Endometrial microvascular endothelial cells (primary cell): ENCODE measurements around the gene IMPG1. TPM values are rescaled to one million over a fixed set of nuclear protein-coding genes. Genes with fewer than 3 reads are reported as not detected.

Experiments
- in situ Hi-C: cut with HindIII; loops from 2 replicates; pipeline ENCODE4 v1.10.0; 2017; ENCODE audit warnings: low sequenced_read_pairs, low pct_unique_long_range_greater_than_20kb; ENCODE audit errors: inconsistent ontology term
- total RNA-seq: library from RNA; depleted of rRNA; stranded (reverse); fragments of >200 nt; gene quantifications from one replicate; pipeline ENCODE4 v1.2.3, GENCODE V29; 2015; ENCODE audit errors: inconsistent ontology term

Gene IMPG1
- total RNA-seq, 1 donor from 2014 or later, result not detected

- in situ Hi-C loops, result no loop called here
Observed at GRCh38 chr6:75963569-75963968, 108.9 kb downstream of the IMPG1 start.

DNA sequence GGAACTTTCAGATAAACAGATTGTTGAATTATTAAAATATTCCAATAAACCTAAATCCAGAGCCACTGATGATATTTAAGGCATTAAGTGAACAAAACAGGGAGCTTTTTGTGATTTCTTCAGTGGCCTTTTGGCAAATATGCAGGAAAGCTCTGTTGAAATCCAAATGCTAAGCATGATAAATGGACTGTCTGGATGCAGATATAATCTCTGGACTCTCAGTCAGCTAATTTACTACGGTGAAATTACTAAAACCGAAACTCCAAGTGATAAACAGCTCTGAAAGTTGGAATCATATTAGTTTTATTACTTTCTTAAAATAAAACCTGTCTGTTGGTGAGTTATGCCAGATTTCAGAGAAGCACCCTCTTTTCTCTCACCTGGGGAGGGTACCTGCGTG lies 120.3 kb downstream of the IMPG1 start:
- in situ Hi-C loops, result no loop called here

DNA sequence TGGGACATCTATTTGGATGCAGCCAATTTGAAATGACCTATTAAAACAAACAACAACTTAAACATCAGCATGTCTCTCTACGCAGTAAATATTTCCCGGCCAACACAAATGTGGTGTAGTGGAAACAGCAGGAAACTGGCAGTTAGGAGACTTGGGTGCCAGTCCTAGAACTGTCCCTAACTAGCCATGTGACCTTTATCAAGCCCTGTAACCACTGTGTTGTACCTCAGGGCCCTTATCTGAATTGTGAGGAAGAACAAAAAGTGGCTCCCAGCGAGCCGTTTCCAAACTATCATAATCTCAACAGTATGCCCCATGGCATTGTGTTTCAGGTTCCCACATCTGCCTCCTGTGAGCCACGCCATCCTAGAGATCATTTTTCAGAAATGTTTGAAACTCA lies 124.5 kb downstream of the IMPG1 start:
- in situ Hi-C loops, result no loop called here

- in situ Hi-C loops, result no loop called here
Observed at GRCh38 chr6:75946146-75946831, 126.2 kb downstream of the IMPG1 start.

- in situ Hi-C loops, result no loop called here
Observed at GRCh38 chr6:75943381-75943780, 129.1 kb downstream of the IMPG1 start.

- in situ Hi-C loops, result no loop called here
Observed at GRCh38 chr6:75941509-75941908, 131.0 kb downstream of the IMPG1 start.

GRCh38 chr6:75940564-75940963 lies 131.9 kb downstream of the IMPG1 start:
- in situ Hi-C loops, result no loop called here

- in situ Hi-C loops, result no loop called here
Observed at GRCh38 chr6:75937846-75938245, 134.6 kb downstream of the IMPG1 start.

GRCh38 chr6:75936682-75937081 lies 135.8 kb downstream of the IMPG1 start:
- in situ Hi-C loops, result no loop called here

- in situ Hi-C loops, result no loop called here
Observed at GRCh38 chr6:75935473-75935793, 137.0 kb downstream of the IMPG1 start.

DNA sequence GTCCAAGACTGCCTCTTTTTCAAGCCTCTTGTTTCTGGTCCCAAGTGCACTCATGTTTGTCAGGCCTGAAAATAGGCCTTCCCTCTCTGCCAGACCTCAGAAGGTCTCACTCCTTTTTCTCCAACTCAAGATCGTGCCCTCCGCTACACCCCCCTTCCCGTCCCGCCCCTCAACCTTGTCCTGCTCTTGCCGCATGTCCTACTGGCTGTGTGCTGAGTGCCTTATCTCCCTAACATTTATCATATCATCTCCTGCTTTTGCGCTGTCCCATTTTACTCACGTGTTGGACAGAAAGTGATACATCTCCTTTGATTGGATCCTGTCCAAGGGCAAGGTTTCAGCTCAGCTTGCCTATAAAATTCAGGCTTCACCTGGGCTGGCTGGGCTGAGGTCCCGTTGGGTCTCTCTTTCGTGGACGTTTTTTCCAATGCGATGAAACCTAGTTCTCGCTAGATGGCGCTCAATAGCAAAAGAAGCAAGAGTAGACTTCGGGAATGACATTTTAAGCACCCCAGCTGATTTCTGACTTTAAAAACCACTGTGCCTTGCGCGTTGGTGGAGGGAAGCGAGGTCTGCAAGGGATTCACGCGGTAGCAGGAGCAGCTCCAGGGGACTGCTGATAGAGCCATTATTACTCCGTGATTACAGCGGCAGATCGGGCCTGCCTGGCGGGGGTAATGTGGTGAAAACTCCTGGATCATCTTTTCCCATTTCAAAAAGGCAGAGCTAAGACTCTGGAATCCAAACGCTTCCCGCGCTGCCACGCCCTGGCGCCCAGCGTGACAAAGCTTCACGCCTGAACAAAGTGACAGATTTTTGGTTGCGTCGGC lies 137.6 kb downstream of the IMPG1 start:
- in situ Hi-C loops, result no loop called here

GRCh38 chr6:75933387-75933975 lies 139.0 kb downstream of the IMPG1 start:
- in situ Hi-C loops, result no loop called here

GRCh38 chr6:75932067-75932466 lies 140.4 kb downstream of the IMPG1 start:
- in situ Hi-C loops, result no loop called here

DNA sequence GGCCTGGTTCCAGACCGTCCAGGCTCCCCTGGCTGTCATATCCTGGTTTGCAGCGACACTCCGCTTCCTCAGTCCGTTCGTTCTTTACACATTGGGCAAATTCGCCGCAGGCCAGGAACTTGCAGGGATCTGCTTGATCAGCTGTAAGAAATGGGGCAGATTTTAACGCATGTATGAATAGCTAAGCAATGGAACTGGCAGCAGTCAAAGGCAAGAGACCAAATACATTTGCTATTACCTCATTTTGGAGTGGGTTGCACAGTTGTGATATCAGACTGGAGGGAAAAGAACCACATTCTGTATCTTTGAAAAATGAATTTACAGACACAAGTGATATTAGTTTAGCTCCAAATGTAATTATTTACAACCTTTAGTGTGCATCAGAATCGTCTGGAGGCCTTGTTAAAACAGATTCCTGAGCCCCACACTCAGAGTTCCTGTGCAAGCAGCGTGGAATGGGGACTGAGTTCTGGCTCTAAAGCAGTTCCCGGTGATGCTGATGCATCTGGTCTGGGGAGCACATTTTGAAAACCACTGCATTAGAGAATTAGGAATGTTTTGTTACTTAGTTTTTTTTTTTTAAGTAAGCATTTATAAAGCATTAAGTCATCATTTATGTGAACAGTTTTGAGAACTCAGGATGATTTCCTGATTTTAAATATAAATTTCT lies 141.3 kb downstream of the IMPG1 start:
- in situ Hi-C loops, result no loop called here

DNA sequence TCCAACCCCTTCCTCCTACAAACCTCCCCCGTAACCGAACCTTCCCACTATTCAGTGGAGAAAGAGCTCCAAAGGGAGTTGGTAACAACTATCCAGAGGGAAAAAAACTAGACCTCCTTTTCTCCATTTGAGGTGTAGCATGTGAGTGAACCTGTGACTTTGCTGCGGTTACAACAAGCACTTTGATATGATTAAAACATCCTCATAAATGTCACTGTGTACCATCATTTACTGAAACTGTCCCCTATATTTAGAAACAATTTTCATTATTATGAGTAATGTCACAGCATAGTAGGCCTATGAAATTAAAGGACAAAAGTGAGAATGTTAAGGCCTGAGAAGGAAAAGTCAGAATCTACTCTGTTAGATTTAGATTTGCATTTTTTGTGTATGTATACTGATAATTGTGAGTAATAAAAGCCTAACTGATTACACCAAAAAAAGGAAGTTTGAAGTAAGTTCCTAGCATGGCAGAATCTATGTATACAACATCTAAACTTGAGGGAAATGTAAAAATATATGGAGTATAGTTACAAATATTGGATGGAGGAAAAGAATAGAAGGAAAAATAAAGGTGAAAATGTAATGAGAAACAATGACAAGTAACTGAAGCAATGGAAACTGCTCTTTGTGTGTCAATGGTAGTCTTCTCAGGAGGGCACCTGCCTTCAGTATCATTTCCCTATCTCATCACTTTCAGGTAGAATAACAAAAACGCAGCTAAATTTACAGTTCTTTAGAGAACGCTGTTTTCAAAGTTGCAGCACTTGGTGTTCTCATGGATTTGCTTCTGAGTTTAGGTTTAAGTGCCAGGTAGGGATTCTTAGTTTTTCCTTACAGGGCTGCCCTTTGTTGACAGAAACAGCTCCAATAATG lies 145.9 kb downstream of the IMPG1 start:
- in situ Hi-C loops, result no loop called here

DNA sequence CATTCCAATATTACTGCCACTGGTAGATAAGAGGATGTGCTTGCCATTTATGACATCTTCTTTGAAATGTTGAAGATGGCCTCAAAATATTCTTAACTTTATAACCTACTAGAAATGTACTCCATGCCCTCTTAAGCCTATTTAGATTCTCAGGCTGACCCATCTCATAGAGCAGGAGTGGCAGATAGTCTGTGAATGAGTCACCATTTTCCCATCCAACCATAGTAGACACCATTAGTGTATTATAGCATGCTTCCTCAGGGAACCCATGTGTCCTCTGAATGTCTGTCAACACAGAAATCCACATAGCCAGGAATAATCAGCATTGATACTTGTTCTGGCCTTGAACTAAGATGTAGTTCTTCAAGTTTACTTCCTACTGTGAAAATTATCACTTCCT lies 150.2 kb downstream of the IMPG1 start:
- in situ Hi-C loops, result no loop called here

DNA sequence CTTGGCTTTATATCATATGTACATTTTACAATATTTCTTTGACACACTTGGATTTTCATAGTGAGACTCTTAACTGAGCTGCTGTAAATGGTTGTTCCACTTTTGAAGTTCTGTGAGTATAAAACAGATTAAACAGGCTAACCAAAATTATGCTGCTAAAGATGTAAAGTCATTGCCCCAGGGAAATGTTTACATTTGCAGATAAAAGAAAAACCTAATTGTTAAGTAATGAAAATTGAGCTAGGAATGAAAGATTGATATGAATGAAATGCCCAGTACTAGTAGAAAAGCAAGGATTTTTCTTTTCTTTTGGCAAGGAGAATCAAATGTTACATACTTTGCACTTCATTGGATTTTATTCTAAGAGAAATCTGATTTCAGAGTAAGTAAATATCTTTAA lies 159.4 kb downstream of the IMPG1 start:
- in situ Hi-C loops, result no loop called here

GRCh38 chr6:75907444-75907843 lies 165.0 kb downstream of the IMPG1 start:
- in situ Hi-C loops, result no loop called here

DNA sequence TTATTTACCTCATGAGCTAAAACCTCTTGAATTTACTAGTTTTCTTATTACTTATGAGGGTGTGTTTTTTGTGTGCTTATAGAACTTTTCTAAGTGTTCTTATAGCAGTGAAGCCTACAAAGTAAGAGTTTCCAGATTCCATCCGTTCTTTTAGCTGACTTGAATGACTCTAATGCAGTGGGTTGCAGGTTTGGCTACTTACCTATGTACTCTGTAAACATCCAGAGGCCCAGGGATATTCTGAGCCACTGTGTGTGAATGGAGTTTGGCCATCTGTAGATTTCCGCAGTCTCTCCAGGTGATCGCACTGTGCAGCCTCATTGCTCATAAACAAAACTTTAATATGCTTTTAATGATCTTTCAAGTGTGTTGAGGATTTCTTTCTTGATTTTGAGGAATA lies 165.6 kb downstream of the IMPG1 start:
- in situ Hi-C loops, result no loop called here
